Esophagus squamous epithelium (tissue), 5 donors: ENCODE measurements around the gene CLDN4. TPM values are rescaled to one million over a fixed set of nuclear protein-coding genes. Genes with fewer than 3 reads are reported as not detected.
"Not testable (repeated sequence)": the region's sequence is repeated elsewhere in the genome, so short reads cannot be mapped to it uniquely, and the experiment has no call there.

Source experiments
- DNase-seq: peaks from one replicate; lab custom pipeline; 2025; lab: John Stamatoyannopoulos, UW
- H3K27ac ChIP-seq, 4 donors: fragments of 200-600 bp; sonication (generic); one replicate each; pipeline ENCODE4 v1.5.1; 2016 to 2019; ENCODE audit warnings: mild to moderate bottlenecking in 1 of 4
- H3K27me3 ChIP-seq, 4 donors: fragments of 200-600 bp; sonication (generic); 1 replicate in 3 of 4; 2 replicates in 1 of 4; pipeline versions ENCODE4 v1.5.1 to v1.6.0; 2017 to 2021; ENCODE audit warnings: antibody characterized with exemption in 1 of 4
- H3K36me3 ChIP-seq, 3 donors: fragments of 200-600 bp; sonication (generic); one replicate each; pipeline ENCODE4 v1.5.1; 2016 to 2019
- H3K4me1 ChIP-seq, 3 donors: fragments of 200-600 bp; sonication (generic); one replicate each; pipeline ENCODE4 v1.5.1; 2017 to 2019
- H3K4me3 ChIP-seq, 4 donors: fragments of 200-600 bp; sonication (generic); 1 replicate in 3 of 4; 2 replicates in 1 of 4; pipeline ENCODE4 v1.5.1; 2016 to 2019; ENCODE audit warnings: mild to moderate bottlenecking in 2 of 4, moderate library complexity in 1 of 4
- H3K9me3 ChIP-seq, 3 donors: fragments of 200-600 bp; sonication (generic); one replicate each; pipeline ENCODE4 v1.5.1; 2016 to 2019
- POLR2A ChIP-seq, 4 donors: fragments of 450-650 bp; IDR thresholded peaks; one replicate each; pipeline ENCODE4 v1.6.1; 2017; ENCODE audit warnings: antibody characterized with exemption in 4 of 4, mild to moderate bottlenecking in 4 of 4, moderate library complexity in 3 of 4
- whole genome bisulfite sequencing, 2 donors: methylation state at CpG; one replicate each; pipeline ENCODE4 v1.1.5; 2018; 5-methylcytosine and 5-hydroxymethylcytosine counted together
- intact Hi-C: fragments of 100-400 bp; cut with DNase I; formaldehyde crosslinking; loops from one replicate; pipeline ENCODE4 v1.15.0; 2022
- total RNA-seq, 4 donors: library from RNA; depleted of rRNA; stranded (reverse); fragments of >200 nt; gene quantifications; one replicate each; pipeline ENCODE4 v1.1.0, GENCODE V29; 2016
- TF ChIP-seq, protein P1 (sequence below), 6 experiments: fragments of 450-650 bp in 4 of 6; fragments of 200-600 bp in 2 of 6; sonication (generic) in 2 of 6; IDR thresholded peaks; one replicate each; pipeline ENCODE4 v1.5.1; 2016 to 2019; ENCODE audit warnings: antibody characterized with exemption in 6 of 6, mild to moderate bottlenecking in 4 of 6, moderate library complexity in 4 of 6
- donor health status: DM: yes; HTN: yes; CAD: no.

Gene CLDN4, protein sequence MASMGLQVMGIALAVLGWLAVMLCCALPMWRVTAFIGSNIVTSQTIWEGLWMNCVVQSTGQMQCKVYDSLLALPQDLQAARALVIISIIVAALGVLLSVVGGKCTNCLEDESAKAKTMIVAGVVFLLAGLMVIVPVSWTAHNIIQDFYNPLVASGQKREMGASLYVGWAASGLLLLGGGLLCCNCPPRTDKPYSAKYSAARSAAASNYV
- 100 to 1,000 TPM in 3 of 4 donors, 10 to 100 TPM in 1; 99.4 to 436 (median 200) TPM for total RNA-seq

DNA sequence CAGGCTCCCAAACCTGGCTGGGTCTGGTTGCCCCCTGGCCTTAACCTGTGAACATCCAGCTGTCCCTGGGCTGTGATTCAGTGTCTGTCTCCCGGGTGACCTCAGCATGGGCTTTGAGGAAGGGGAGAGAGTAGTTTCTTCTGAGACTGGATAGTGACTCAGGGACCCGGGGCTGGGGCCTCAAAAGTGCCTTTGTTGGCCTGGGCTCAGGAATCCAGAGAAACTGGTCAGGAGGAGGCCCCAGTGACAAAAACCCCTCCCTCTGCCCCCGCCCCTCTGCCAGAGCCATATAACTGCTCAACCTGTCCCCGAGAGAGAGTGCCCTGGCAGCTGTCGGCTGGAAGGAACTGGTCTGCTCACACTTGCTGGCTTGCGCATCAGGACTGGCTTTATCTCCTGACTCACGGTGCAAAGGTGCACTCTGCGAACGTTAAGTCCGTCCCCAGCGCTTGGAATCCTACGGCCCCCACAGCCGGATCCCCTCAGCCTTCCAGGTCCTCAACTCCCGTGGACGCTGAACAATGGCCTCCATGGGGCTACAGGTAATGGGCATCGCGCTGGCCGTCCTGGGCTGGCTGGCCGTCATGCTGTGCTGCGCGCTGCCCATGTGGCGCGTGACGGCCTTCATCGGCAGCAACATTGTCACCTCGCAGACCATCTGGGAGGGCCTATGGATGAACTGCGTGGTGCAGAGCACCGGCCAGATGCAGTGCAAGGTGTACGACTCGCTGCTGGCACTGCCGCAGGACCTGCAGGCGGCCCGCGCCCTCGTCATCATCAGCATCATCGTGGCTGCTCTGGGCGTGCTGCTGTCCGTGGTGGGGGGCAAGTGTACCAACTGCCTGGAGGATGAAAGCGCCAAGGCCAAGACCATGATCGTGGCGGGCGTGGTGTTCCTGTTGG lies at the start of gene CLDN4:
Gene CLDN4 (plus strand): TSS at position 316 of the 903 bp plus-strand sequence. CDS start 206 bp downstream, at position 522.
- H3K27me3 ChIP-seq: peaks cover 0 to 30% (median 0%) of the 10 kb centered on the region in 4 donors
- peak within 1 kb of the TSS; percentile 86 to 94 (median 90) for H3K27ac ChIP-seq
- H3K36me3 ChIP-seq: no peaks in the 10 kb centered on the region
- H3K9me3 ChIP-seq: no peaks in the 10 kb centered on the region
- intact Hi-C loops: no loop called here
- H3K4me1 ChIP-seq: peaks cover 16 to 74% (median 32%) of the 10 kb centered on the region in 3 donors
- TF ChIP-seq, protein P1, sequence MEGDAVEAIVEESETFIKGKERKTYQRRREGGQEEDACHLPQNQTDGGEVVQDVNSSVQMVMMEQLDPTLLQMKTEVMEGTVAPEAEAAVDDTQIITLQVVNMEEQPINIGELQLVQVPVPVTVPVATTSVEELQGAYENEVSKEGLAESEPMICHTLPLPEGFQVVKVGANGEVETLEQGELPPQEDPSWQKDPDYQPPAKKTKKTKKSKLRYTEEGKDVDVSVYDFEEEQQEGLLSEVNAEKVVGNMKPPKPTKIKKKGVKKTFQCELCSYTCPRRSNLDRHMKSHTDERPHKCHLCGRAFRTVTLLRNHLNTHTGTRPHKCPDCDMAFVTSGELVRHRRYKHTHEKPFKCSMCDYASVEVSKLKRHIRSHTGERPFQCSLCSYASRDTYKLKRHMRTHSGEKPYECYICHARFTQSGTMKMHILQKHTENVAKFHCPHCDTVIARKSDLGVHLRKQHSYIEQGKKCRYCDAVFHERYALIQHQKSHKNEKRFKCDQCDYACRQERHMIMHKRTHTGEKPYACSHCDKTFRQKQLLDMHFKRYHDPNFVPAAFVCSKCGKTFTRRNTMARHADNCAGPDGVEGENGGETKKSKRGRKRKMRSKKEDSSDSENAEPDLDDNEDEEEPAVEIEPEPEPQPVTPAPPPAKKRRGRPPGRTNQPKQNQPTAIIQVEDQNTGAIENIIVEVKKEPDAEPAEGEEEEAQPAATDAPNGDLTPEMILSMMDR (IDR thresholded peaks at IDR 0.05): no peak
- peak in 2 of 4 donors; percentile 54 to 65 for TF ChIP-seq POLR2A (IDR thresholded peaks at IDR 0.05)
- H3K4me3 ChIP-seq: peak within 1 kb of the TSS; percentile 38 to 59 (median 54)
- 38 to 66% methylated on average over 12 to 17 of the region's 42 CpGs for whole genome bisulfite sequencing, 2 donors
- no peak for DNase-seq

DNA sequence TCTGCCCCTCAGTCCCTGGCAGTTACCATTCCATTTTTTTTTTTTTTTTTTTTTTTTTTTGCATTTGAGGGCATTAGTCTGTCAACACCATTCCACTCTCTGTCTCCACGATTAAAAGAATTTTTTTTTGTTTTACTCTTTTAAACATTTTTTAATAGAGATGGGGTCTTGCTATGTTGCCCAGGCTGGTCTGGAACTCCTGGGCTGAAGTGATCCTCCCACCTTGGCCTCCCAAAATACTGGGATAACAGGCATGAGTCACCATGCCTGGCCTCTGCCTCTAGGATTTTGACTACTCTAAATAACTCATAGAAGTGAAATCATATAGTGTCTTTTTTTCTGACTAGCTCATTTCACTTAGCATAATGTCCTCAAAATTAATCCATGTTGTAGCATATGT lies 44.2 kb upstream of the CLDN4 start:
- H3K27me3 ChIP-seq: no peaks in the 10 kb centered on the region
- H3K4me3 ChIP-seq: no peak overlapping the region
- WGBS, 2 donors: 82 to 94% methylated on average over 1 of the region's 1 CpG
- no peaks in the 10 kb centered on the region for H3K36me3 ChIP-seq
- H3K27ac ChIP-seq: no peak overlapping the region
- DNase-seq: no peak
- H3K9me3 ChIP-seq: no peaks in the 10 kb centered on the region
- H3K4me1 ChIP-seq: no peaks in the 10 kb centered on the region
- intact Hi-C loops: no loop called here
- TF ChIP-seq POLR2A (IDR thresholded peaks at IDR 0.05): no peak

DNA sequence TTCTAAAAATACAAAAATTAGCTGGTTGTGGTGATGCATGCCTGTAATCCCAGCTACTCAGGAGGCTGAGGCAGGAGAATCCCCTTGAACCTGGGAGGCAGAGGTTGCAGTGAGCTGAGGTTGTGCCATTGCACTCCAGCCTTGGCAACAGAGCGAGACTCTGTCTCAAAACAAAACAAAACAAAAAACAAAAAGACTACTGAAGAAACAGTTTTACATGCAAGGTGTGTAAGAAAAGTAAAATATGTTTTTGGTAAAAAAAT lies 43.1 kb upstream of the CLDN4 start:
- intact Hi-C loops, H3K27me3 ChIP-seq, H3K4me3 ChIP-seq, H3K36me3 ChIP-seq, DNase-seq, H3K4me1 ChIP-seq, H3K27ac ChIP-seq, H3K9me3 ChIP-seq: not testable (repeated sequence)
- WGBS, 2 donors: 71 to 80% methylated on average over 1 of the region's 1 CpG

DNA sequence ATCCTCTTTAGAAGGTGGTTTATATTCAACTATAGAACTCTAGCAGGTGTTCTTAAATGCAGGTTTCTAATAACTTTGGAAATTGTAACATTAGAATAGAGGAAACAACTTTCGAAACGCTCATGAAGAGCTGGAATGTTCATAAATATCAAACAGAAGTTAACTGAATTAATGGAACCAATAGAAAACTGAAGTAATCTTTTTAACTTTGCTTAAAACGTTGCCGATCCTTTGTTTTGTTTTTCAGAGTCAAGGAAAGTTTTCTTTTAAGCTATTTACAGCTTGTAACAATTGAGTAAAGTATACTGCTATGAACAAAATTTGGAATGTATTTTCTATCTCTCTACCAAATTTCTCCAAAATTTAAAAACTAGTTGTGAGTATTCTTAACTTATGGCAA lies 41.7 kb upstream of the CLDN4 start:
- intact Hi-C loops: no loop called here
- Histone ChIP-seq H3K36me3 (no peaks in the 10 kb centered on the region), H3K27me3 (no peaks in the 10 kb centered on the region), H3K27ac (no peak overlapping the region), H3K4me1 (peaks cover 0 to 8% (median 0%) of the 10 kb centered on the region in 3 donors), H3K4me3 (no peak overlapping the region), H3K9me3 (no peaks in the 10 kb centered on the region)
- no peak for DNase-seq
- WGBS, 2 donors: 77% methylated on average over 4 of the region's 4 CpGs
- TF ChIP-seq, protein P1 (IDR thresholded peaks at IDR 0.05): no peak
- no peak for TF ChIP-seq POLR2A (IDR thresholded peaks at IDR 0.05)

DNA sequence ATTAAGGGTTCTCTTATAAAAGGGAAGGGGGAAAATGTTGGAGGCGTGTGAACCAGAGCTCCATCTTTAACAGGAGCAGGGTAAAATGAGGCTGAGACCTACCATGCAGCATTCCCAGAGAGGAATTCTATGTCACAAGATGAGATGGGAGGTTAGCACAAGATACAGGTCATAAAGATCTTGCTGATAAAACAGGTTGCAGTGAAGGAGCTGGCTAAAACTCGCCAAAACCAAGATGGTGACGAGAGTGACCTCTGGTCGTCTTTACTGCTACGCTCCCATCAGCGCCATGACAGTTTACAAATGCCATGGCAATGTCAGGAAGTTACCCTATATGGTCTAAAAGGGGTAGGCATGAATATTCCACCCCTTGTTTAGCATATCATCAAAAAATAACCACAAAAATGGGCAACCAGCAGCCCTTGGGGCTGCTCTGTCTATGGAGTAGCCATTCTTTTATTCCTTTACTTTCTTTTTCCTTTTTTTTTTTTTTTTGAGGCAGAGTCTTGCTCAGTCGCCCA lies 39.6 kb upstream of the CLDN4 start:
- 83 to 84% methylated on average over 7 of the region's 7 CpGs for WGBS, 2 donors
- intact Hi-C loops, H3K36me3 ChIP-seq, H3K27ac ChIP-seq, H3K27me3 ChIP-seq, DNase-seq, H3K4me1 ChIP-seq, H3K4me3 ChIP-seq, H3K9me3 ChIP-seq: not testable (repeated sequence)

DNA sequence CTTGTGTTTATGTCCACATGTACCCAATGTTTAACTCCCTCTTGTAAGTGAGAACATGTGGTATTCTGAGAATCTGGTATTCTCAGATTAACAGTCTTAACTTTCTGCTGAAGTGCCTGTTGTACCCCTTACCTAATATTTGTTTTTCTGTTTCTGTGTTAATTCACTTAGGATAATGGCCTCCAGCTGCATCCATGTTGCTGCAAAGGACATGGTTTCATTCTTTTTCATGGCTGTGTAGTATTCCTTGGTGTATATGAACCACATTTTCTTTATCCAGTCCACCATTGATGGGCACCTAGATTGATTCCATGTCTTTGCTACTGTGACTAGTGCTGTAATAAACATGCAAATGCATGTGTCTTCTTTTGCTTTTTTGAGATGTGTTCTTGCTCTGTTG lies 35.6 kb upstream of the CLDN4 start:
- H3K4me3 ChIP-seq, H3K4me1 ChIP-seq, intact Hi-C loops, H3K27ac ChIP-seq, H3K27me3 ChIP-seq, H3K9me3 ChIP-seq, DNase-seq, H3K36me3 ChIP-seq: not testable (repeated sequence)

DNA sequence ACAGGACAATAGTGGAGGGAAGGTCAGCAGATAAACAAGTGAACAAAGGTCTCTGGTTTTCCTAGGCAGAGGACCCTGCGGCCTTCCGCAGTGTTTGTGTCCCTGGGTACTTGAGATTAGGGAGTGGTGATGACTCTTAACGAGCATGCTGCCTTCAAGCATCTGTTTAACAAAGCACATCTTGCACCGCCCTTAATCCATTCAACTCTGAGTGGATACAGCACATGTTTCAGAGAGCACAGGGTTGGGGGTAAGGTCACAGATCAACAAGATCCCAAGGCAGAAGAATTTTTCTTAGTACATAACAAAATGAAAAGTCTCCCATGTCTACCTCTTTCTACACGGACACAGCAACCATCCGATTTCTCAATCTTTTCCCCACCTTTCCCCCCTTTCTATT lies 34.1 kb upstream of the CLDN4 start:
- H3K27ac ChIP-seq, H3K36me3 ChIP-seq, H3K4me3 ChIP-seq, DNase-seq, H3K9me3 ChIP-seq, intact Hi-C loops, H3K27me3 ChIP-seq, H3K4me1 ChIP-seq: not testable (repeated sequence)
- 85% methylated on average over 5 of the region's 6 CpGs; no CpG with 5 or more reads in 1 of the 2 donors for WGBS, 2 donors

DNA sequence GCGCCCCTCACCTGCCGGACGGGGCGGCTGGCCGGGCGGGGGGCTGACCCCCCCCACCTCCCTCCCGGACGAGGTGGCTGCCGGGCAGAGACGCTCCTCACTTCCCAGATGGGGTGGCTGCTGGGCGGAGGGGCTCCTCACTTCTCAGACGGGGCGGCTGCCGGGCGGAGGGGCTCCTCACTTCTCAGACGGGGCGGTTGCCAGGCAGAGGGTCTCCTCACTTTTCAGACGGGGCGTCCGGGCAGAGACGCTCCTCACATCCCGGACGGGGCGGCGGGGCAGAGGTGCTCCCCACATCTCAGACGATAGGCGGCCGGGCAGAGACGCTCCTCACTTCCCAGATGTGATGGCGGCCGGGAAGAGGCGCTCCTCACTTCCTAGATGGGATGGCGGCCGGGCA lies 33.6 kb upstream of the CLDN4 start:
- WGBS, 2 donors: no CpG with 5 or more reads among the region's 34 CpGs
- H3K4me3 ChIP-seq, H3K36me3 ChIP-seq, H3K27ac ChIP-seq, DNase-seq, H3K9me3 ChIP-seq, H3K27me3 ChIP-seq, H3K4me1 ChIP-seq, intact Hi-C loops: not testable (repeated sequence)
